ENCODE results near the gene RAPH1. TPM values are rescaled to one million over a fixed set of nuclear protein-coding genes. Genes with fewer than 3 reads are reported as not detected.
"Not testable (repeated sequence)": the region's sequence is repeated elsewhere in the genome, so short reads cannot be mapped to it uniquely, and the experiment has no call there.

Gene RAPH1
- polyA plus RNA-seq, 1 donor, result 21.2 TPM

GRCh38 chr2:203549406-203549805, 14.3 kb upstream of the RAPH1 start:
- Histone ChIP-seq H3K9me3 (ENCODE audit: control insufficient read depth, low read depth, low read length) (no peaks in the 10 kb centered on the region), H3K4me1 (ENCODE audit: control insufficient read depth, insufficient read depth, low read length) (peaks cover 2% of the 10 kb centered on the region), H3K27me3 (ENCODE audit: control insufficient read depth, insufficient read depth, low read length) (no peaks in the 10 kb centered on the region), H3K27ac (ENCODE audit: low read length) (no peak overlapping the region), H3K36me3 (ENCODE audit: control insufficient read depth, insufficient read depth, low read length) (no peaks in the 10 kb centered on the region), H3K4me3 (ENCODE audit: low read length) (no peak overlapping the region)
- no peak for DNase-seq

- Histone ChIP-seq H3K27ac (ENCODE audit: low read length) (no peak overlapping the region), H3K36me3 (ENCODE audit: control insufficient read depth, insufficient read depth, low read length) (no peaks in the 10 kb centered on the region), H3K9me3 (ENCODE audit: control insufficient read depth, low read depth, low read length) (no peaks in the 10 kb centered on the region), H3K4me3 (ENCODE audit: low read length) (no peak overlapping the region), H3K4me1 (ENCODE audit: control insufficient read depth, insufficient read depth, low read length) (peaks cover 2% of the 10 kb centered on the region), H3K27me3 (ENCODE audit: control insufficient read depth, insufficient read depth, low read length) (no peaks in the 10 kb centered on the region)
- DNase-seq, result no peak
Observed at GRCh38 chr2:203548887-203549286, 13.8 kb upstream of the RAPH1 start.

GRCh38 chr2:203547356-203547755, 12.3 kb upstream of the RAPH1 start:
- peaks cover 2% of the 10 kb centered on the region for H3K4me1 ChIP-seq (ENCODE audit: control insufficient read depth, insufficient read depth, low read length)
- DNase-seq, result no peak
- H3K27me3 ChIP-seq (ENCODE audit: control insufficient read depth, insufficient read depth, low read length), result no peaks in the 10 kb centered on the region
- WGBS (ENCODE audit: insufficient coverage, low lambda C conversion rate), result no CpG with 5 or more reads among the region's 1 CpG
- no peaks in the 10 kb centered on the region for H3K36me3 ChIP-seq (ENCODE audit: control insufficient read depth, insufficient read depth, low read length)
- H3K4me3 ChIP-seq (ENCODE audit: low read length), result no peak overlapping the region
- no peaks in the 10 kb centered on the region for H3K9me3 ChIP-seq (ENCODE audit: control insufficient read depth, low read depth, low read length)
- no peak overlapping the region for H3K27ac ChIP-seq (ENCODE audit: low read length)

- no CpG with 5 or more reads among the region's 4 CpGs for WGBS (ENCODE audit: insufficient coverage, low lambda C conversion rate)
- no peaks in the 10 kb centered on the region for H3K4me1 ChIP-seq (ENCODE audit: control insufficient read depth, insufficient read depth, low read length)
- no peak for DNase-seq
- no peaks in the 10 kb centered on the region for H3K27me3 ChIP-seq (ENCODE audit: control insufficient read depth, insufficient read depth, low read length)
- no peak overlapping the region for H3K4me3 ChIP-seq (ENCODE audit: low read length)
- H3K9me3 ChIP-seq (ENCODE audit: control insufficient read depth, low read depth, low read length), result no peaks in the 10 kb centered on the region
- no peaks in the 10 kb centered on the region for H3K36me3 ChIP-seq (ENCODE audit: control insufficient read depth, insufficient read depth, low read length)
- no peak overlapping the region for H3K27ac ChIP-seq (ENCODE audit: low read length)
Observed at GRCh38 chr2:203544402-203544801, 9.3 kb upstream of the RAPH1 start.

GRCh38 chr2:203543898-203544328, 8.8 kb upstream of the RAPH1 start:
- Histone ChIP-seq H3K9me3 (ENCODE audit: control insufficient read depth, low read depth, low read length) (no peaks in the 10 kb centered on the region), H3K4me1 (ENCODE audit: control insufficient read depth, insufficient read depth, low read length) (no peaks in the 10 kb centered on the region), H3K27ac (ENCODE audit: low read length) (no peak overlapping the region), H3K36me3 (ENCODE audit: control insufficient read depth, insufficient read depth, low read length) (no peaks in the 10 kb centered on the region), H3K27me3 (ENCODE audit: control insufficient read depth, insufficient read depth, low read length) (no peaks in the 10 kb centered on the region), H3K4me3 (ENCODE audit: low read length) (no peak overlapping the region)
- DNase-seq, result peak; percentile 26 to 57
- WGBS (ENCODE audit: insufficient coverage, low lambda C conversion rate), result no CpG with 5 or more reads among the region's 8 CpGs

GRCh38 chr2:203540598-203540997, 5.5 kb upstream of the RAPH1 start:
- H3K27ac ChIP-seq (ENCODE audit: low read length); H3K36me3 ChIP-seq (ENCODE audit: control insufficient read depth, insufficient read depth, low read length): not testable (repeated sequence)
- WGBS (ENCODE audit: insufficient coverage, low lambda C conversion rate), result 100% methylated on average over 1 of the region's 3 CpGs

GRCh38 chr2:203538237-203538636, 3.1 kb upstream of the RAPH1 start:
- not testable (repeated sequence) for H3K4me3 ChIP-seq (ENCODE audit: low read length); H3K36me3 ChIP-seq (ENCODE audit: control insufficient read depth, insufficient read depth, low read length); DNase-seq; H3K27me3 ChIP-seq (ENCODE audit: control insufficient read depth, insufficient read depth, low read length); H3K4me1 ChIP-seq (ENCODE audit: control insufficient read depth, insufficient read depth, low read length); H3K27ac ChIP-seq (ENCODE audit: low read length); H3K9me3 ChIP-seq (ENCODE audit: control insufficient read depth, low read depth, low read length)
- WGBS (ENCODE audit: insufficient coverage, low lambda C conversion rate), result 100% methylated on average over 1 of the region's 4 CpGs

More at GRCh38 chr2:203540598-203540997, 5.5 kb upstream of the RAPH1 start:
- H3K4me1 ChIP-seq (ENCODE audit: control insufficient read depth, insufficient read depth, low read length); H3K27me3 ChIP-seq (ENCODE audit: control insufficient read depth, insufficient read depth, low read length); H3K9me3 ChIP-seq (ENCODE audit: control insufficient read depth, low read depth, low read length); DNase-seq; H3K4me3 ChIP-seq (ENCODE audit: low read length): not testable (repeated sequence)

- H3K4me3 ChIP-seq (ENCODE audit: low read length); H3K4me1 ChIP-seq (ENCODE audit: control insufficient read depth, insufficient read depth, low read length); DNase-seq; H3K9me3 ChIP-seq (ENCODE audit: control insufficient read depth, low read depth, low read length); H3K27me3 ChIP-seq (ENCODE audit: control insufficient read depth, insufficient read depth, low read length); H3K36me3 ChIP-seq (ENCODE audit: control insufficient read depth, insufficient read depth, low read length): not testable (repeated sequence)
- no CpG with 5 or more reads among the region's 2 CpGs for WGBS (ENCODE audit: insufficient coverage, low lambda C conversion rate)
- H3K27ac ChIP-seq (ENCODE audit: low read length), result peak overlapping the region; percentile 88
Observed at GRCh38 chr2:203536586-203536951, 1.5 kb upstream of the RAPH1 start.

GRCh38 chr2:203535784-203536585, 884 bp upstream of the RAPH1 start:
- peak overlapping the region; percentile 64 for H3K4me3 ChIP-seq (ENCODE audit: low read length)
- no peaks in the 10 kb centered on the region for H3K9me3 ChIP-seq (ENCODE audit: control insufficient read depth, low read depth, low read length)
- H3K27me3 ChIP-seq (ENCODE audit: control insufficient read depth, insufficient read depth, low read length), result no peaks in the 10 kb centered on the region
- peak in 1 of 2 donors; percentile 23 for DNase-seq
- WGBS (ENCODE audit: insufficient coverage, low lambda C conversion rate), result no CpG with 5 or more reads among the region's 14 CpGs
- H3K4me1 ChIP-seq (ENCODE audit: control insufficient read depth, insufficient read depth, low read length), result peaks cover 6% of the 10 kb centered on the region
- H3K27ac ChIP-seq (ENCODE audit: low read length), result peak overlapping the region; percentile 88
- H3K36me3 ChIP-seq (ENCODE audit: control insufficient read depth, insufficient read depth, low read length), result no peaks in the 10 kb centered on the region

GRCh38 chr2:203534621-203535077, 452 bp downstream of the RAPH1 start:
- Histone ChIP-seq H3K9me3 (ENCODE audit: control insufficient read depth, low read depth, low read length) (no peaks in the 10 kb centered on the region), H3K4me1 (ENCODE audit: control insufficient read depth, insufficient read depth, low read length) (peaks cover 6% of the 10 kb centered on the region), H3K27me3 (ENCODE audit: control insufficient read depth, insufficient read depth, low read length) (no peaks in the 10 kb centered on the region), H3K27ac (ENCODE audit: low read length) (peak overlapping the region; percentile 95), H3K4me3 (ENCODE audit: low read length) (peak overlapping the region; percentile 97), H3K36me3 (ENCODE audit: control insufficient read depth, insufficient read depth, low read length) (no peaks in the 10 kb centered on the region)
- WGBS (ENCODE audit: insufficient coverage, low lambda C conversion rate), result no CpG with 5 or more reads among the region's 37 CpGs
- DNase-seq, result no peak

All from large intestine (tissue), 3 donors.